ENCODE results near the gene SPAAR.
A peak's percentile ranks its signal among the peaks of the same experiment; 100 is the strongest.

Gene SPAAR

GRCh38 chr9:35948451-35948850 lies 39.2 kb downstream of the SPAAR start:
- DNase-seq (ENCODE audit: low read depth, low spot score): no peak

DNA sequence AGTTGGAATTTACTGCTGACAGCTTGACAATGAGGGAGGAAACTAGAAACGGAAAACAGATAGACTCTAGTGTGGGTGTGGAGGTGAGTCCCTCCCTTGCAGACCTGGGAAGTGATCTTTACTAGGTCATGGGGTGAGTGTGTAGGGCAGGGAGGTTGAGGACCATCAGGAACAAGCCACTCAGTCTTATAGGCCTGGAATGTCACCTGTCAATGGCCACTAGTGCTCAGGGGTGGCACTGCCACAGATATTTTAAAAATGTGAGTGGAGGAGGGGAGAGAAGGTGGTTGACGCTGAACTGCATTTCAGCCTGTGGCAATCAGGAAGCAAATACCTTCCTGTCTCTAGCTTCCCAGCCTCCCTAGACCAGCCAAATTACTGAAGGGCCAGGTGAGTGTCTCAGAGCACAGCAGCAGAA lies 39.6 kb downstream of the SPAAR start:
- no peak for DNase-seq (ENCODE audit: low read depth, low spot score)

DNA sequence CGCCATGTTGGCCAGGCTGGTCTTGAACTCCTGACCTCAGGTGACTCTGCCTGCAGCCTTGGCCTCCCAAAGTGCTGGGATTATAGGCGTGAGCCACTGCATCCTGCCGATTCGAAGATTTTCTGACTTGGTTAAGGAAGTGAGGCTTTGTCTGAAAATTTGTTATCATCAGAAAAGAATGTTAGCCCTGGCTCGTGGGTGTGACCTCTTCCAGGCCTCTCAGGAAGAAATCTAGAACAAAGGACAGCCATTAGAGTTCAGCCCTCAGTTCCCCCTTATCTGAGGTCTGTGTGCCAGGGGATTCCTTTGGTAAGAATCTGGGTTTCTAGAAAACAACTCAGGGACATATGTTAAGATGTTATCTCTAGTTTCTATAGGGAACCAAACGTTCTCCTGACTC lies 42.4 kb downstream of the SPAAR start:
- no peak for DNase-seq (ENCODE audit: low read depth, low spot score)

GRCh38 chr9:35952526-35953191 lies 43.4 kb downstream of the SPAAR start:
- no peak for DNase-seq (ENCODE audit: low read depth, low spot score)

DNA sequence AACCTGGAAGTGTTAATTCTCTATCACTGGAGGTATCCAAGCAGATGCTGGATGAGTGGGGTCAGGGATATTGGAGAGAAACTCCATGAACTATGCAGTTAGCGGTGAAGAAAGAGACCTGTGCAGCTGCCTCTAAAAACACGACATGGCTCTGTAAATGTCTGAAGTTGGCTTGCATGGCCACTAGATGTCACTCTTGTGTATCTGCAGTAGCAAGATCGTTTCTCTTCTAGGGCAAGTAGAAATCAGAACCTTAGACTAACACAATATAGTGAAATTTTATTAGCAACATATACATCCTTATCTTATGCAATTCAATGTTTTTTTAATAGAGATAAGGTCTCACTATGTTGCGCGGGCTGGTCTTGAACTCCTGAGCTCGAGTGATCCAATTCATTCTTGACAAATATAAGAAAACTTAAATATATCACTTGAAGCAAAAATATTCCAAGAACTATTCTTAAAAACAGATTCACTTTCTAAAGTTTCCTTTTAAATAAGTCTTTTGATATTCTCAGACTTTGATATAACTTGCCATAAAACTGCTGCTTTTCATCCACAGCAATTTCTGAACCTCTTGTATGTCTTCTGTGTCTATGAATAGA lies 45.8 kb downstream of the SPAAR start:
- peak; percentile 41 for DNase-seq (ENCODE audit: low read depth, low spot score)

DNA sequence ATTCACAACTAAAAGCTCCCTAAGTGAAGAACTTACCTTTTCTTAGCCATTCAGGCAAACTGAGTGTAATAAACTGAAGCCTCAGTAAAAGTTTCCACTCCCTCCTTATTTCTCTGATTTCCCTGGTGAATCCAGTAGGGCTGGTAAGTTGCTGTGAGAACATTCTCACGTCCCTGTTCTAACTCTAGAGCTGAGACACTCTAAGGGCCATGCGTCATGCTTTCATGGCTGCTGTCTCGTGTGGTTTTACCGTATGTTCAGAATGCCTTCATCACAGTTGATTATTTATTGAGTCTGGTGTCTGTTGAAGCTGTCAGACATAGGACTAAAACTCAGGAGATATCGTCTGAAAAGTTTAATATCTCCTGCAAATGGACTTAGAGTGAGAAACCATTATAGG lies 47.4 kb downstream of the SPAAR start:
- DNase-seq (ENCODE audit: low read depth, low spot score): no peak

DNA sequence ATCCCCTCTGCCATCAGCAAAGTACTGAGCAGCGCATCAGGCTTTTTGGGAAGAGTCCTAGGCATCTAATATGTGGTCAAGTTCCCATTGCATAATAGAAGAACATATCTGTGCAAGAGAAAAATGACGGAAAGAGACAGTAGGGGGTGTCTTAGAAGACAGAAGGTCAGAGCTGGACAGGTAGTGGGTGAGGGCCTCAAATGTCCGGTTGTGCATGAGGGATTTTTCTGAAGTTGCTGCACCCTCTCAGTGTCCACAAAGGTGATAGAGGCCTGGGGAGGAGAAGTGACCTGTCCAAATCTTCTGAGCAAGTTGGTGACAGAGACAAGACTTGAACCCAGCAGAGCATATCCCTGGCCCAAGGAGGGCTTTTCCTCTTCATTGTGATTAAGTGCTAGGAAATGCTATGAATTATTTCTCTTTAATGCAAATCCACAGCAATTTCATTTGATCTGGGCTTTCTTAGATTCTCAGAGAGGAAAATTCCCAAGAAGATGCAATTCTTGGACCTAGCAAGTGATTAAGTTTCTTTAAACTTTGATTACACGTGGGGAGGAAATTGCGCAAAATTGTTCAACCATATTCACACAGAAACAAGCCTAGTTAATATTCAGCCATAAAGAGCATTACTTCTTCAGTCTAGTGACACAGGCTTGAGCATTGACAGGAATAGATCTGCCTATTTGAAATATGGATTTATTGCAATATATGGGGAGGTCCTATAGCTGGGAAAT lies 49.0 kb downstream of the SPAAR start, which contains the start of gene OR2S2:
Gene OR2S2 (minus strand): TSS at position 51 of the 734 bp plus-strand sequence. CDS start 56 bp downstream, outside the sequence.
- no peak for DNase-seq (ENCODE audit: low read depth, low spot score)

DNA sequence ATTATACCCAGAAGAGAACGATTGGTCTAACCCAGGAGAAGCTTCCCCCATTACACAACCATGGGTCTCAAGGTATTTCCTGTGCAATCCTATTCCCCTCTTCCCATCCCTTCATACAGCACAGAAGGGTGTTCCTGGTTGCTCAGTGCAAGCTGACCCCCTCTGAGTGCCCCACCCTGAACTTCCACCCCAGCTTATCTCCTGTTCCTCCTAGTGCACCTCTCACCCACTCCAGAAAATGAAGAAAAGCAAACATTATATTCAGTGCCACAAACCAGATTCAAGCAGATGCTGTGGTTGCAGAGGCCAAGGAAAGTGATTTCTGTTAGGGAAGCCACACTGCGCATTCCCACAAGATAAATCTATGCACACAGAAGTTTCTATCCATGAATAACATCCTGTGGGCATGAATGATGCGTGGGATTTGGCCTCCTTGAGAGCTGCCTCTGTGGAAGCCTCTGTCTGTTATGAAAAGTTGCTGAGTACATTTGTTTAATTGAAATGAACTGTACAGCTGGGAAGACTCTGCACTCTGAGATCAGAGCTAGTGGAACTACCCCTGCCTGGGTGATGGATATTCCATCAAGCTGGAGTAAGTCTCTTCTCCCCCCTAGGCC lies 50.9 kb downstream of the SPAAR start:
- DNase-seq (ENCODE audit: low read depth, low spot score): no peak
